Skeletal muscle satellite cell (primary cell): ENCODE data around the gene GPA33.

Experiments
- small RNA-seq: library from RNA; depleted of rRNA; stranded (forward); fragments of <200 nt; gene quantifications from one replicate; pipeline ENCODE3, GENCODE V24; 2012

The GPA33 gene

Small RNAs within 50 kb of the gene (small RNA-seq; reads per million reads assigned to genes)
- gene RNA5SP65, result 0.42 reads per million
